GM12864 (cell line): Measurements from ENCODE around the gene RBM19.

Experiments
- DNase-seq: peaks from one replicate; pipeline ENCODE4 v3.0.0-alpha.2; 2011; ENCODE audit warnings: low read depth
- H3K4me3 ChIP-seq: 2 replicates; pipeline ENCODE4 v1.5.1; 2011; ENCODE audit warnings: mild to moderate bottlenecking, low read depth, low read length, control low read depth
- CTCF ChIP-seq: IDR thresholded peaks from 2 replicates; pipeline ENCODE4 v1.5.1; 2011; ENCODE audit warnings: low read depth, mild to moderate bottlenecking, moderate library complexity, low read length, control low read depth, inconsistent platforms; ENCODE audit errors: missing control alignments

Gene RBM19

GRCh38 chr12:113965951-113966797 lies at the start of gene RBM19:
RBM19 (minus strand) TSS chr12:113966325; CDS start chr12:113966227, 98 bp downstream.
- peak; percentile 92 for DNase-seq

GRCh38 chr12:114015851-114016250 lies 49.7 kb upstream of the RBM19 start:
- no peak overlapping the region for H3K4me3 ChIP-seq
- TF ChIP-seq CTCF: no peak
- DNase-seq: no peak

More at GRCh38 chr12:113965951-113966797, at the start of gene RBM19:
- H3K4me3 ChIP-seq: peak within 1 kb of the TSS; percentile 99
- peak; percentile 82 for TF ChIP-seq CTCF

- no peak overlapping the region for H3K4me3 ChIP-seq
- TF ChIP-seq CTCF: peak; percentile 20
- DNase-seq: no peak
These were observed 47.6 kb upstream of the RBM19 start for GRCh38 chr12:114013575-114014345.

GRCh38 chr12:114012744-114013431 lies 46.8 kb upstream of the RBM19 start:
- no peak for DNase-seq
- no peak overlapping the region for H3K4me3 ChIP-seq
- no peak for TF ChIP-seq CTCF

GRCh38 chr12:114011711-114012110 lies 45.6 kb upstream of the RBM19 start:
- no peak for DNase-seq
- no peak for TF ChIP-seq CTCF
- no peak overlapping the region for H3K4me3 ChIP-seq

GRCh38 chr12:114006482-114007425 lies 40.6 kb upstream of the RBM19 start:
- H3K4me3 ChIP-seq: no peak overlapping the region
- no peak for DNase-seq
- no peak for TF ChIP-seq CTCF
